NCI-H82 treated with DMSO at 0.1 percent for 48 hours (cell line): ENCODE measurements around the gene RUFY4.

Experiments
- DNase-seq: peaks from one replicate; lab custom pipeline; 2025; ENCODE audit not compliant: unreplicated experiment; lab: John Stamatoyannopoulos, UW

The RUFY4 gene

DNA sequence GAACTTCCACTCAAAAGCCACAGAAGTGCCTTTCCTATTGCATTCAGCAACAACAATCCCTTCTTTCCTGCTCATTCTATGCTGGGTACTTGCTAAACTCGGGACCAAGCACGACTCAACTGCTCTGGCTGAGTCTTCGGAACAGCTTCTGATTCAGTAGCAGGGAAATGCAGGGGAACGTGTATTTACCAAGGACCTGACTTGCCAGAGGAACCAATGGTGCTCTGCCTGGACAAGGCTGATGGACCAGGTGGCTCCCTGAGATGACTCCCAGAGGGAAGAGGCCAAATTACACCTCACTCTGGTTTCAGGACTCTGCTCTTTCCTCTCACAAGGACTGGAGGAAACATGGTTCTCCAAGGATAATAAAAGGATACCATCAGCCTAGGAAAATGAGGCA is 69.0 kb downstream of the RUFY4 start:
- DNase-seq = no peak
